Astrocyte (in vitro differentiated cells and primary cell): ENCODE results near the gene KRTAP21-3.

Experiments used
- CTCF ChIP-seq: IDR thresholded peaks from 2 replicates; pipeline ENCODE4 v1.5.1; 2011; ENCODE audit warnings: low read depth, mild to moderate bottlenecking, inconsistent platforms, low read length, moderate library complexity; ENCODE audit not compliant: insufficient read depth
- EZH2 ChIP-seq: IDR thresholded peaks from 2 replicates; pipeline ENCODE4 v1.6.1; 2012; ENCODE audit warnings: mild to moderate bottlenecking, low read length, inconsistent platforms; ENCODE audit not compliant: insufficient read depth

- TF ChIP-seq CTCF: no peak
- no peak for TF ChIP-seq EZH2
Measured at GRCh38 chr21:30717105-30717504, 1.5 kb downstream of the KRTAP21-3 start.
